ENCODE results near the gene COQ4. TPM values are rescaled to one million over a fixed set of nuclear protein-coding genes. Genes with fewer than 3 reads are reported as not detected.

The COQ4 gene
- total and polyA plus RNA-seq, 2 of the 8 experiments (the other 6 are each of a cell fraction or from before 2014, with no cell fraction given) = 32.3 to 58.8 TPM

- Histone ChIP-seq H4K8ac (ENCODE audit: extremely low read depth, insufficient read depth, low read length) (no peak overlapping the region), H2AK5ac (ENCODE audit: low read depth, low read length) (no peak overlapping the region), H2BK12ac (ENCODE audit: low read depth, low read length) (peak overlapping the region; percentile 87; the same call in 1 of the 2 replicates), H3K4me1 (replicated peaks in 1 of 4; ENCODE audit: control insufficient read depth in 3 of 4, insufficient read depth in 4 of 4, low read length in 3 of 4) (peaks cover 5 to 19% (median 8%) of the 10 kb centered on the region in 4 experiments), H4K91ac (replicated peaks; ENCODE audit: insufficient read length, low read length) (no peak overlapping the region), H4K5ac (ENCODE audit: insufficient read length, low read depth, low read length) (no peak overlapping the region), H3K4me3 (ENCODE audit: extremely low read depth in 1 of 4, insufficient read depth in 2 of 4, low read depth in 3 of 4, low read length in 4 of 4) (no peak overlapping the region), H3K79me1 (ENCODE audit: low read depth, low read length) (0 out of 2 replicates have a peak, but pooled peaks cover 8% of the 10 kb centered on the region), H3K36me3 (ENCODE audit: control insufficient read depth in 2 of 4, insufficient read depth in 4 of 4, low read length in 3 of 4) (no peaks in the 10 kb centered on the region; a peak in 1 of 8 replicates), H3K27me3 (replicated peaks in 1 of 4; ENCODE audit: control insufficient read depth in 3 of 4, extremely low read depth in 1 of 4, insufficient read depth in 3 of 4, low read length in 3 of 4) (peaks cover 13 to 38% (median 25%) of the 10 kb centered on the region in 4 experiments), H4K20me1 (replicated peaks in 1 of 2; ENCODE audit: control insufficient read depth in 1 of 2, insufficient read depth in 2 of 2, low read length in 2 of 2) (peaks cover 0 to 8% of the 10 kb centered on the region in 2 experiments), H3K23ac (ENCODE audit: insufficient read length) (no peak overlapping the region), H3K9me3 (ENCODE audit: insufficient read depth in 2 of 2, low read depth in 1 of 2, low read length in 1 of 2) (no peaks in the 10 kb centered on the region), H3K4me2 (ENCODE audit: insufficient read depth in 1 of 2, low read depth in 2 of 2, low read length in 2 of 2) (no peak overlapping the region), H3K18ac (ENCODE audit: extremely low read depth, low read length) (no peak overlapping the region), H2BK5ac (ENCODE audit: low read depth, low read length) (no peak overlapping the region), H2AFZ (ENCODE audit: low read length) (no peak overlapping the region), H2BK20ac (ENCODE audit: low read length) (0 out of 2 replicates have a peak overlapping the region, but pooled peaks have one; percentile 6), H3K27ac (ENCODE audit: low read depth, low read length) (no peak overlapping the region), H2BK15ac (ENCODE audit: low read length) (0 out of 2 replicates have a peak overlapping the region, but pooled peaks have one; percentile 2), H3K79me2 (ENCODE audit: control insufficient read depth in 1 of 2, insufficient read depth in 2 of 2, low read length in 2 of 2) (peaks cover 7 to 22% of the 10 kb centered on the region in 2 experiments), H3K14ac (ENCODE audit: insufficient read length) (no peak overlapping the region), H2BK120ac (replicated peaks; ENCODE audit: low read depth, low read length) (no peak overlapping the region), H3K23me2 (ENCODE audit: low read depth, low read length) (peaks cover 11% of the 10 kb centered on the region; the same call in 1 of the 2 replicates), H3K4ac (replicated peaks; ENCODE audit: insufficient read length, low read depth, low read length) (no peak overlapping the region), H3K9ac (replicated peaks in 1 of 4; ENCODE audit: extremely low read depth in 1 of 4, low read depth in 3 of 4, low read length in 3 of 4) (no peak overlapping the region), H3K56ac (replicated peaks; ENCODE audit: insufficient read length, low read depth, low read length) (no peak overlapping the region)
- POLR2A ChIA-PET (ENCODE audit: partially characterized antibody) = interaction anchor here (2.7 to 6.2 kb wide), 2 partner anchors 15 to 21 kb away, joined by 17 to 52 read pairs; no protein-coding TSS in a partner anchor
- WGBS, 2 experiments (ENCODE audit: extremely low coverage in 1 of 2, insufficient coverage in 1 of 2, insufficient read length in 1 of 2, insufficient replicate concordance in 2 of 2, low coverage in 1 of 2, low lambda C conversion rate in 2 of 2, missing lambda C conversion rate in 1 of 2) = 92% methylated on average over 9 of the region's 9 CpGs; no CpG with 5 or more reads in 1 of the 2 experiments
- DNase-seq (ENCODE audit: low read depth in 1 of 2, low spot score in 2 of 2) (no peak), FAIRE-seq (no peak)
- TF ChIP-seq MAX (IDR thresholded peaks at IDR 0.05) (no peak), POLR2A (IDR thresholded peaks at IDR 0.05; ENCODE audit: control extremely low read depth in 1 of 2, low read depth in 2 of 2, low read length in 2 of 2) (no peak), RXRA (IDR thresholded peaks at IDR 0.05; ENCODE audit: insufficient read depth, low read depth, low read length) (no peak), MAFK (IDR thresholded peaks at IDR 0.05; ENCODE audit: low read depth, low read length) (no peak)
- CTCF ChIA-PET (ENCODE audit: partially characterized antibody) = interaction anchor here (1.1 to 25.1 kb wide), 3 partner anchors 21 to 40 kb away, joined by 3 to 544 read pairs (median 323); no protein-coding TSS in a partner anchor
Measured at GRCh38 chr9:128369024-128369706, 46.5 kb downstream of the COQ4 start.
